Measurements from ENCODE around the gene ZNF575.
"Not testable (repeated sequence)": the region's sequence is repeated elsewhere in the genome, so short reads cannot be mapped to it uniquely, and the experiment has no call there.

ZNF575 gene

DNA sequence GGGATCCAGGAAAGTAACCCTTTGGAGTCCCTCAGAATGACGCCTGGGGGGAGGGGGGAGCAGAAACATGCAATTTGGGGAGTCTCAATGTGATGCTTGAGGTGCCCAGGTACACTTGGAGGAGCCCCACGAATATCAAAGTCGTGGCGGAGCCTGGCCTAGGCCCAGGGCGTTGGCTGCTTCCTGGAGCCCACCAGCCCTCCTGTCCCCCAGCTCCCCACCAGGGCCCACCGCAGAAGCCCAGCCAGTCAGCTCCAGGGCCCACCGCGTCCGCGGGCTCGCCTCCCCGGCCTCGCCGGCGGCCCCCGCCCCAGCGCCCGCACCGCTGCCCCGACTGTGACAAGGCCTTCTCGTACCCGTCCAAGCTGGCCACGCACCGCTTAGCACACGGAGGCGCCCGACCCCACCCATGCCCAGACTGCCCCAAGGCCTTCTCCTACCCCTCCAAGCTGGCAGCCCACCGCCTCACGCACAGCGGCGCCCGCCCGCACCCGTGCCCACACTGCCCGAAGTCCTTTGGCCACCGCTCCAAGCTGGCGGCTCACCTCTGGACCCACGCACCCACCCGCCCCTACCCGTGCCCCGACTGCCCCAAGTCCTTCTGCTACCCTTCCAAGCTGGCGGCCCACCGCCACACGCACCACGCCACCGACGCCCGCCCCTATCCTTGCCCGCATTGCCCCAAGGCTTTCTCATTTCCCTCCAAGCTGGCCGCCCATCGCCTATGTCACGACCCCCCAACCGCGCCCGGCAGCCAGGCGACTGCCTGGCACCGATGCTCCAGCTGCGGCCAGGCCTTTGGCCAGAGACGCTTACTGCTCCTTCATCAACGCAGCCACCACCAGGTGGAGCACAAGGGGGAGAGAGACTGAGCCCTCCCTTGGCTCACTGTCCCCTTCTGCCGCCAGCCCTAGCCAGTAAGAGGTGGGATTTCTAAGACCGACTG is 2.1 kb downstream of the ZNF575 start:
- in situ Hi-C loops (cut with HindIII; ENCODE audit: low pct_unique_long_range_greater_than_20kb, low sequenced_read_pairs): no loop called here
- TF ChIP-seq JUND (IDR thresholded peaks at IDR 0.05; ENCODE audit: low read depth): no peak
- DNase-seq (ENCODE audit: low read depth in 1 of 2, low spot score in 1 of 2): peak in 1 of 2 experiments; percentile 31

DNA sequence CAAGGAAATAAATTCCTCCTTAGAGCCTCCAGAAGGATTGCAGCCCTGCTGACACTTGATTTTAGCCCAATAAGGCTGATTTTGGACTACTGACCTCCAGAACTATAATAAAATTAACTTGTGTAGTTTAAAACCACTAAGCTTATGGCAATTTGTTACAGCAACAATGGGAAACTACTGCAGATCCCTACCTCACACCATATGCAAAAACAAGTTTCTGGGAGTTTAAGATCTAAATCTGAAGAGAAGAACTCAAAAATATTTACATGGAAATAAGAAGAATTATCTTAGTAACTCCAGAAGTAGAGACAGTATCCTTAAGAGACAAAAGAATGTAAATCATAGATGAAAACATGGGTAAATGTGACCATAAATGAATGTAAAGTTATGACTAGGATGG is 5.9 kb downstream of the ZNF575 start:
- no peak for TF ChIP-seq JUND (IDR thresholded peaks at IDR 0.05; ENCODE audit: low read depth)
- DNase-seq (ENCODE audit: low read depth in 1 of 2, low spot score in 1 of 2): no peak
- in situ Hi-C loops (cut with HindIII; ENCODE audit: low pct_unique_long_range_greater_than_20kb, low sequenced_read_pairs): no loop called here

DNA sequence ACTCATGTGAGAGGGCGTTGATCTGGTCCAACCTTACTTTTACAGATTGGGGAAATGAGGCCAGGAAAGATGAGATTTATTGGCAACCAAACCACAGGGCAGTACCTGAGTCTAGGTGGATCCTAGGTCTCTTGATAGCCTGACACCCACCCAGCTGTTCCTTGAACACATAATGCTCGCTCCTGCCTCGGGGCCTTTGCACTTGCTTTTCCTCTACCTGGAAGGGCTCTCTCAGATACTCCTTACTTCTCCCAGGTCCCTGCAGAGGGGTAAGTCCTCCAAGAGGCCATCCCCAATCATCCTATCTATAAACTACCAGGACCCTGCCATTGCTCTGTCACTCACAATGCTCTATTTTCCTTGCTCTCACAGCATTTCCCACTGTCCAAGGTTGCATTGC is 7.4 kb downstream of the ZNF575 start:
- DNase-seq (ENCODE audit: low read depth in 1 of 2, low spot score in 1 of 2): no peak
- in situ Hi-C loops (cut with HindIII; ENCODE audit: low pct_unique_long_range_greater_than_20kb, low sequenced_read_pairs): no loop called here
- no peak for TF ChIP-seq JUND (IDR thresholded peaks at IDR 0.05; ENCODE audit: low read depth)

DNA sequence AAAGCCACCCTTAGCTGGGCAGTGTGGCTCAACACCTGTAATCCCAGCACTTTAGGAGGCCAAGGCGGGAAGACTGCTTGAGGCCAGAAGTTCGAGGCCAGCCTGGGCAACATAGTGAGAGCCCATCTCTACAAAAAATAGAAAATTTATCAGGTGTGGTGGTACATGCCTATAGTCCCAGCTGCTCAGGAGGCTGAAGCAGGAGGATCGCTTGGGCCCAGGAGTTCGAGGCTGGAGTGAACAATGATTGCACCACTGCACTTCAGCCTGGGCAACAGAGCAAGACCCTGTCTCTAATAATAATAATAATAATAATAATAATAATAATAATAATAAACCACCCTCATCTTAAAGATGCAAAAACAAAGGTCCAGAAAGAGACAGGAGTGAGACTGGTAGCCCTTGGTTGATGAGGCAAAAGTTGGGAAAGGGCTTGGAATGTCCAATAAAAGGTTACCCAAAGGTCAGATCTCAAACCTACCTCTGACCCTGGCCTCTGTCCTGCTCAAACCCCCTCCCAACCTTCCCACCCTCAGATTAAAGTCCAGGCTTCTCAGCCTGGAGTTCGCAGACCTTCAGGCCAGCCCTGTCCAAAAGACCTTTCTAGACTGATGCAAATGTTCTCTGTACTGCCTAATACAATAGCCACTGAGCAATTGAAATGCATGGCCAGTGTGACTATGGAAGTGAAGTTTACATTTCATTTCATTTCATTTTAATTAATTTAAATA is 9.1 kb downstream of the ZNF575 start:
- TF ChIP-seq JUND (IDR thresholded peaks at IDR 0.05; ENCODE audit: low read depth): no peak
- in situ Hi-C loops (cut with HindIII; ENCODE audit: low pct_unique_long_range_greater_than_20kb, low sequenced_read_pairs): no loop called here
- no peak for DNase-seq (ENCODE audit: low read depth in 1 of 2, low spot score in 1 of 2)

DNA sequence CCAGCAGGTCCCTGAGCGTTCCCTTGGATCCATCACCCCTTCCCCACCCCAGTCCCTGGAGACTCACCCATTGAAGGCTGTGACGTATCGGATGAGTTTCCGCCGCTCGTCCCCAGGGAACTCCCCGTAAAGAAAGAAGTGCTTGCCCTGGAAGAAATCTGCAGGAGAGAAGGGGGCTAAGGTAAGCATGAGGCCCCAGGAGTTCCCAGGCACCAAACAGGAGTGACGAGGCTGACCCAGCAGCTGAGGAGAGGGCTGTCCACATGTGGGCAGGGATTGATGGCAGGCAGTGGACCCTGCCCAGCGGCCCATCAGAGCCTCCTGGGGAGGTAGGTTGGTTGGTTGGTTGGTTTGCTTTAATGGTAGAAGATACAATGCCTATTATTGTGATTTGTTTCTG is 11.1 kb downstream of the ZNF575 start:
- DNase-seq (ENCODE audit: low read depth in 1 of 2, low spot score in 1 of 2): no peak
- TF ChIP-seq JUND (IDR thresholded peaks at IDR 0.05; ENCODE audit: low read depth): no peak
- in situ Hi-C loops (cut with HindIII; ENCODE audit: low pct_unique_long_range_greater_than_20kb, low sequenced_read_pairs): no loop called here

DNA sequence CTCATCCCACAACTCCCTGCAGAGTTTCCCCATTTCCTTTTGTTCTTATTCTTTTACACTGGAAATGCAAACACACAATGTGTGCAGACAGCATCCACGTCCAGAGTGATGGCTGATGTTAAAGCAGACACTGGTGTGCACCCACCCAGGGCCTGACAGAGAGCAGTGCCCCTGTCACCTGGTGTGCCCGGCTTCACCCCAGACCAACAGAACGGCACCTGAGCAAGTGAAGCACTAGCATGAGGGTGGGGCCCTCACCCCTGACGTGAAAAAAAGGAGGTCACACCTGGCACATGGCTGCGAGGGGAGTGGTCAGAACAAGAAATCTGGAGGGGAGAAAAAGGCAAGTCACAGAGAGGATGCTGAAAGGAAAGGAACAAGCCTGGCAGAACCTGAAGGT is 12.3 kb downstream of the ZNF575 start:
- no peak for DNase-seq (ENCODE audit: low read depth in 1 of 2, low spot score in 1 of 2)
- TF ChIP-seq JUND (IDR thresholded peaks at IDR 0.05; ENCODE audit: low read depth): no peak
- in situ Hi-C loops (cut with HindIII; ENCODE audit: low pct_unique_long_range_greater_than_20kb, low sequenced_read_pairs): no loop called here

DNA sequence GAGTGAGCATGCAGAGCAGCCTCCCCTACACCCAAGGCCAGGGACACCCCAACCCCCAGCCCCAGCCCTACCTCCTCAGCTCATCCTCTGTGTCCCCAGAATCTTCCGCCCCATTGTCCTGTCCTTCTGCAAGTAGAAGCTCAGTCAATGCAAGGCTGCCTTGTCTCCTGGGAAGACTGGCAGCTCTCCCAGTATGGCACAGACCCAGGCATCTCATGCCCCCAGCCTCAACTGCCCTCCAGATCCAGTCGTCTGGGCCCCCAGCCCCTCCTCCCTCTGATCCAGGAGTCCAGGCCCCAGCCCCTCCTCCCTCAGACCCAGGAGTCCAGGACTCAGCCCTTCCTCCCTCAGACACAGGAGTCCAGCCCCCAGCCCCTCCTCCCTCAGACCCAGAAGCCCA is 13.0 kb downstream of the ZNF575 start:
- DNase-seq (ENCODE audit: low read depth in 1 of 2, low spot score in 1 of 2): no peak
- in situ Hi-C loops (cut with HindIII; ENCODE audit: low pct_unique_long_range_greater_than_20kb, low sequenced_read_pairs): no loop called here
- TF ChIP-seq JUND (IDR thresholded peaks at IDR 0.05; ENCODE audit: low read depth): no peak

DNA sequence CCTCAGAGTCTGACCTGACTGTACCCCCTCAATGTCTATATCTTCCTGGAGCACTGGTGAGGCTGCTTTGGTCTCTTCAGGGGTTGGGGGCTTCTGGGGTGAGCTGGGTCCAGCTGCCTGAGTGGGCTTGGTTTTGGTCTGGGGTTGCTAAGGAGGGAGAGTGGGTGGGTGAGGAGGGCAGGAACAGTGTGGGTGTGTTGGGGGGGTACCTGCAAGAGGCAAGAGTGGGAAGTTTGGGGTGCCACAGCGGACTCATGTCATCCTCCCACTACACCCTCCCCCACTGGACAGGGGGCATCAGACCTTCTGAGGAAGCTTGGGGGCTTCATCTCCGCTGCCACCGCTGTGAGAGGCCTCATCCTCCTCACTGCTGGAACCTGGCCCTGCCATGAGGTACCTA is 13.6 kb downstream of the ZNF575 start:
- TF ChIP-seq JUND (IDR thresholded peaks at IDR 0.05; ENCODE audit: low read depth): no peak
- no peak for DNase-seq (ENCODE audit: low read depth in 1 of 2, low spot score in 1 of 2)
- in situ Hi-C loops (cut with HindIII; ENCODE audit: low pct_unique_long_range_greater_than_20kb, low sequenced_read_pairs): no loop called here

DNA sequence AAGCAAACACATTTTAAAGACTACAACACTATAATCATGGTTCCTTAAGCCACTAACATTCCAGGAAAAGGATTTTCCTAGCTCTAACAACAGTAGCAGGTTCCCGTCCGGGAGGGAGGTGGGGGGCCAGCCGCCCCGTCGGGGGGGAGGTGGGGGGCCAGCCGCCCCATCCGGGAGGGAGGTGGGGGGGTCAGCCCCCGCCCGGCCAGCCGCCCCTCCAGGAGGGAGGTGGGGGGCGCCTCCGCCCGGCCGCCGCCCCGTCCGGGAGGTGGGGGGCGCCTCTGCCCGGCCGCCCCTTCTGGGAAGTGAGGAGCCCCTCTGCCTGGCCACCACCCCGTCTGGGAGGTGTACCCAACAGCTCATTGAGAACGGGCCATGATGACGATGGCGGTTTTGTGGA is 14.9 kb downstream of the ZNF575 start:
- in situ Hi-C loops (cut with HindIII; ENCODE audit: low pct_unique_long_range_greater_than_20kb, low sequenced_read_pairs); DNase-seq (ENCODE audit: low read depth in 1 of 2, low spot score in 1 of 2): not testable (repeated sequence)

DNA sequence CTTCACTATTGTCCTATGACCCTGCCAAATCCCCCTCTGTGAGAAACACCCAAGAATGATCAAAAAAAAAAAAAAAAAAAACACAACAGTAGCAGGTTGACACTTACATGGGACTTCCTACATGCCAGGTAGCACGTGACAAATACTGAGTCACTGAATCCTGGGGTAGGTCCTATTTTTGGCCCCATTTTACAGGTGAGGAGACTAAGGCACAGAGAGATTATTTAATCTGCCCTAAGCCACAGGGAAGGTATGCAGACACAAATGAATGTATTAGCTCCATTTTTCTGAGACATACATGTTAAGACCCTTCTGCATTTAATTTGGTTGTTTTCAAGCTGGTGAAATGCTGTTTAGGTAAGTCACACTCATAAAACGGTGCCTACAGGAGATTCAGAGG is 15.7 kb downstream of the ZNF575 start:
- no peak for DNase-seq (ENCODE audit: low read depth in 1 of 2, low spot score in 1 of 2)
- TF ChIP-seq JUND (IDR thresholded peaks at IDR 0.05; ENCODE audit: low read depth): no peak
- in situ Hi-C loops (cut with HindIII; ENCODE audit: low pct_unique_long_range_greater_than_20kb, low sequenced_read_pairs): no loop called here

DNA sequence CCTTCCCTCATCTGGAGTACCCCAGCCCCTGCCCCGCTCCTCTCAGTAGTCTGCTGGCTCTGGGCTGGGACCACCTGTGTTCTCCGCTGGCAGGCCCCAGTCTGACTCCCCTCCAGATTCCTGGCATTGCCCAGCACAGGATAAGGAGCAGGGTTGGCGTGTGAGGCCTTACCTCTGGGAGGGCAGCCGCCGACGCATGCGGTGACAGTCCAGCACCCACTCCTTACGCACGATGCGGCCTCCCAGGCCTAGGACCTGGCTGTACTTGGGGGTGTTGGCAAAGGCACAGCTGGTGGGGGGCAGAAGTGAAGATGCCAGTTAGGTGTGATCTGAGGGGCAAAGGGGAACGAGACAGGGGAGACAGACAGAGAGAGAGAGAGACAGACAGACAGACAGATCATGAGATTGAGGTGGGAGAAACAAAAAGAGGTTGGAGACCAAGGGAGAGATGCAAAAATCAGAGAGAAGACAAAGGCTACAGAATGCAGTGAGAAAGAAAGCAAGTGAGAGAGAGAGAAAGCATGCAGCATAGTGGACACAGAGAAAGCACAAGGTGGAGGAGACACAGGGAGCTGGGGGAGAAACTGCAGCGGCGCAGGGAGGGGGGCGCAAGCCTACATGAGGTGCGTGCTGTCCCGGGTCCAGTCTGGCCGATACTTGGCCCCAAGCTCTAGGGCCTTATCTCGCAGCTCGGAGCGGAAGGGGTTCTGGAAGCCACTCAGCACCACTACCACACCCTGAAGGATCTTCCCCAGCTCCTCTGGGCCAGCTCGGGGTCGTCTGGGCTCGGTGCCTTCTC is 18.6 kb downstream of the ZNF575 start:
- no peak for DNase-seq (ENCODE audit: low read depth in 1 of 2, low spot score in 1 of 2)
- TF ChIP-seq JUND (IDR thresholded peaks at IDR 0.05; ENCODE audit: low read depth): no peak
- in situ Hi-C loops (cut with HindIII; ENCODE audit: low pct_unique_long_range_greater_than_20kb, low sequenced_read_pairs): no loop called here

DNA sequence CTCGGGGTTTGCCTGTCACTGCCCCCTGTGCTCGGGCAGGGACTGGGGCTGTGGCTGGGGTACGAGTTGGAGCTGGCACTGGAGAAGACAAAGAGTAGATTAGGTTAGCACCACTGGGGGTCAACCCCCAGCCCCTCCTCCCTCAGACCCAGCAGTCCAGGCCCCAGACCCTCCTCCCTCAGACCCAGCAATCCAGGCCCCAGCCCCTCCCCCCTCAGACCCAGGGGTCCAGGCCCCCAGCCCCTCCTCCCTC is 19.1 kb downstream of the ZNF575 start:
- DNase-seq (ENCODE audit: low read depth in 1 of 2, low spot score in 1 of 2): no peak
- in situ Hi-C loops (cut with HindIII; ENCODE audit: low pct_unique_long_range_greater_than_20kb, low sequenced_read_pairs): no loop called here
- no peak for TF ChIP-seq JUND (IDR thresholded peaks at IDR 0.05; ENCODE audit: low read depth)

DNA sequence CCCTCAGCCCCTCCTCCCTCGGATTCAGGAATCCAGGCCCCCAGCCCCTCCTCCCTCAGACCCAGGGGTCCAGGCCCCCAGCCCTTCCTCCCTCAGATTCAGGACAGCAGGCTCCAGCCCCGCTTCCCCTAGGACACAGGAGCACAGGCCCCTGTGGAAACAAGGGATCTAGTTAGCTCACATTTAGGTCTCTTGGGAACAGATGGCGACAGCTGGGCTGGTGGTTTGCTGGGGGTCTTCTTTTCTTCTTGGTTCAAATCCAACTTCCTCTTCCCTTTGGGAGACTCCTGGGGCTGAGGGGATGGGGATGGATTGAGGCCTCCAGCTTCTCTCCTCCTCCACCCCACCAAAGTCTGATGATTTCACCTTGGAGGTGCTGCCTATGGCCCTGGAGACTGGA is 19.6 kb downstream of the ZNF575 start:
- DNase-seq (ENCODE audit: low read depth in 1 of 2, low spot score in 1 of 2): no peak
- TF ChIP-seq JUND (IDR thresholded peaks at IDR 0.05; ENCODE audit: low read depth): no peak
- in situ Hi-C loops (cut with HindIII; ENCODE audit: low pct_unique_long_range_greater_than_20kb, low sequenced_read_pairs): no loop called here
